GM21786 (cell line): ENCODE data around the gene C1QTNF5.
"Not testable (repeated sequence)": the region's sequence is repeated elsewhere in the genome, so short reads cannot be mapped to it uniquely, and the experiment has no call there.

ENCODE experiments used
- ATAC-seq: cut with Tn5 transposase; IDR thresholded peaks from one replicate; pipeline ENCODE4 v1.9.1; 2021; ENCODE audit not compliant: unreplicated experiment

The C1QTNF5 gene

GRCh38 chr11:119340335-119341221 lies at the start of gene C1QTNF5:
TSS of gene C1QTNF5 (minus strand) at chr11:119340883. CDS start at chr11:119340397, 486 bp downstream.
- ATAC-seq: no peak

- no peak for ATAC-seq
These were observed 49.0 kb upstream of the C1QTNF5 start for GRCh38 chr11:119389611-119390254.

GRCh38 chr11:119388103-119388502 lies 47.4 kb upstream of the C1QTNF5 start:
- no peak for ATAC-seq

GRCh38 chr11:119384332-119384731 lies 43.6 kb upstream of the C1QTNF5 start:
- ATAC-seq: no peak

- not testable (repeated sequence) for ATAC-seq
These were observed 41.8 kb upstream of the C1QTNF5 start for GRCh38 chr11:119382513-119382912.

GRCh38 chr11:119382101-119382500 lies 41.4 kb upstream of the C1QTNF5 start:
- no peak for ATAC-seq

GRCh38 chr11:119381181-119381988 lies 40.7 kb upstream of the C1QTNF5 start, which contains the start of gene USP2:
TSS of gene USP2 (minus strand) at chr11:119381690. CDS start at chr11:119373480, 8,210 bp downstream.
- peak; percentile 99 for ATAC-seq

GRCh38 chr11:119380827-119381180 lies 40.1 kb upstream of the C1QTNF5 start:
- ATAC-seq: no peak

- ATAC-seq: no peak
These were observed 39.6 kb upstream of the C1QTNF5 start for GRCh38 chr11:119380160-119380826.

GRCh38 chr11:119378851-119379465 lies 38.3 kb upstream of the C1QTNF5 start:
- no peak for ATAC-seq

- no peak for ATAC-seq
These were observed 37.4 kb upstream of the C1QTNF5 start for GRCh38 chr11:119377961-119378667.

GRCh38 chr11:119377112-119377901 lies 36.6 kb upstream of the C1QTNF5 start:
- no peak for ATAC-seq

- no peak for ATAC-seq
These were observed 35.6 kb upstream of the C1QTNF5 start for GRCh38 chr11:119376197-119376847.

- ATAC-seq: no peak
These were observed 34.9 kb upstream of the C1QTNF5 start for GRCh38 chr11:119375337-119376196.

GRCh38 chr11:119374632-119375336 lies 34.1 kb upstream of the C1QTNF5 start:
- no peak for ATAC-seq

GRCh38 chr11:119373921-119374631 lies 33.4 kb upstream of the C1QTNF5 start:
- ATAC-seq: no peak
